Sciatic nerve (tissue), 2 donors: ENCODE data around the gene DNAAF5. TPM values are rescaled to one million over a fixed set of nuclear protein-coding genes. Genes with fewer than 3 reads are reported as not detected.

Experiments used
- ATAC-seq: fragments of 200-7000 bp; cut with Tn5 transposase; one replicate; pipeline ENCODE4 v1.9.1; 2020; ENCODE audit warnings: mild to moderate bottlenecking, moderate library complexity
- DNase-seq: peaks from one replicate; pipeline ENCODE4 v3.0.0-alpha.2; 2020; ENCODE audit warnings: low spot score
- intact Hi-C: fragments of 100-400 bp; cut with DNase I; formaldehyde crosslinking; loops from one replicate; pipeline ENCODE4 v1.14.2; 2022
- total RNA-seq: library from RNA; stranded (reverse); fragmentation: NEBNext Ultra II Directional; extraction: Animal tissue kit (Norgen Biotek cat#: 25700); gene quantifications from one replicate; pipeline ENCODE4 v1.2.1, GENCODE V29; 2021
- donor health status: DM: no; HTN: no; CAD: no.
- donor health status: DM: no; HTN: no; CAD: no.

DNAAF5 gene
- total RNA-seq, 1 donor from 2014 or later, result 19.0 TPM

DNA sequence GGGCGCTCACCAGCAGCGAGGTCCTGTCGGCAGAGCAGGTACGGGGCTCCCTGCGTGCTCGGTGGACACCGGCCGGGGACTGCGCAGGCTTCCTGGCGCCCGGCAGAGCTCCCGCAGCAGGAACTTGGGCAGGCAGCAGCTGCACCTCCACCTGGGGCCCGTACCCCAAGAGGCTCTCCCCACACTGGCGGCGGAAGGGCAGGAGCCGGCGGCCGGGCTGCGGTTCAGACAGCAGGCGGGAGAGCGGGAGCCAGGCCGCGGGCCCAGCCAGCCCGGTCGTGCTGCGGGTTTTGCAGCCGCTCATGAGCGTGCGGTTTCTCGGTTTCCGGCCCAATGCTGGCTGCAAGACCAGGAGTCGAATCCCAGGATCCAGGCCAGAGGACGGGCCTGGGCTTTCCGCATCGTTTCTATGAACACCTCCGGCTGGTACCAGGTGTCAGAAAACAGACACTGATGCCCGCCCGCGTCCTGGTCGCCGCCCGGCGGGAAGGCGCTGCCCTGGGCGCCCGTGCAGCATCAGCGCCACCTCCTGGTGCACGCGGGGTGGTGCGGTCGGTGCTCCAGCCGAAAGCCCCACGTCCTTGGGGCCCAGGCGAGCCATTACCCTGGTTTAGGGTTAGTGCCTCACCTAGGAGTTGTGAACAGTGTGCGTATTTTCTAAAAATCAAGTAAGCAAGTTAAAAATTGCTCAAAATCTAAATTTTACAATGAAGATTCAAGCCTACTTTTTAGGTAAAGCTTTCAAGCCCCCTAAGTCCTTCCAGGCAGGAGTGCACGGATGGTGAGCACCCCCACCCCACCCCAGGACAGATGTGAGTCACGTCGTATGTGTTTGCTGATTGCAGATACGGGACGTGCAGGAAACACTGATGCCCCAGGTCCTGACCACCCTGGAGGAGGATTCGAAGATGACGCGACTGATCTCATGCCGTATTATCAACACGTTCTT is 47.9 kb downstream of the DNAAF5 start:
- DNase-seq, result no peak
- intact Hi-C loops, result loop anchor here (5.0 kb wide), 2 partner anchors 452 to 1328 kb away; no protein-coding TSS in a partner anchor
- peak; percentile 33 for ATAC-seq

GRCh38 chr7:776381-776780 is 49.9 kb downstream of the DNAAF5 start:
- ATAC-seq (no peak), DNase-seq (no peak)
- intact Hi-C loops, result loop anchor here (5.0 kb wide), 1 partner anchor 1326 kb away; no protein-coding TSS in a partner anchor

GRCh38 chr7:776992-777727 is 50.7 kb downstream of the DNAAF5 start:
- ATAC-seq (no peak), DNase-seq (no peak)
- intact Hi-C loops, result loop anchor here (5.0 kb wide), 1 partner anchor 1325 kb away; no protein-coding TSS in a partner anchor

GRCh38 chr7:777728-778078 is 51.2 kb downstream of the DNAAF5 start:
- ATAC-seq (peak; percentile 42), DNase-seq (no peak)
- intact Hi-C loops, result loop anchor here (5.0 kb wide), 1 partner anchor 1325 kb away; no protein-coding TSS in a partner anchor

GRCh38 chr7:778271-778967 is 51.9 kb downstream of the DNAAF5 start:
- peak; percentile 11 for ATAC-seq
- no peak for DNase-seq
- intact Hi-C loops, result loop anchor here (5.0 kb wide), 1 partner anchor 1324 kb away; no protein-coding TSS in a partner anchor

GRCh38 chr7:778968-779451 is 52.5 kb downstream of the DNAAF5 start:
- DNase-seq, result no peak
- intact Hi-C loops, result loop anchor here (5.0 kb wide), 1 partner anchor 1323 kb away; no protein-coding TSS in a partner anchor
- ATAC-seq, result peak; percentile 7

DNA sequence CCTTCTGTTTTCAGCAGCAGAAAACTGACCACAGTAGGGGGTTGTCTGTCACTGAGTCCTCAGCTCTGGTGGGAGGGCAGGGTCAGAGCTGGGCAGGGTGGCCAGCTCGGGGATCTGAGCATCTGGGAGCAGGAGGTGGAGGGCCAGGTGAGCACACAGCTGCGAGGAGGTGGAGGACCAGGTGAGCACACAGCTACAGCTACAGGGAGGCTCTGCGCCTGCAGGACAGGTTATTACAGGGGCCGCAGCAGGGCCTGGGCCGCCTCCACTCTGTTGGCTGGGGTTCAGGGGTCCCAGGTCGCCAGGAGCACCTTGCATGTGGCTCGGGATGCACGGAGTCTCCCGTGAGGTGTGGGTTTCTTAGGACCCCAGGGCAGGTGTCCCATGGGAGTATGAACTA is 53.0 kb downstream of the DNAAF5 start:
- no peak for ATAC-seq

DNA sequence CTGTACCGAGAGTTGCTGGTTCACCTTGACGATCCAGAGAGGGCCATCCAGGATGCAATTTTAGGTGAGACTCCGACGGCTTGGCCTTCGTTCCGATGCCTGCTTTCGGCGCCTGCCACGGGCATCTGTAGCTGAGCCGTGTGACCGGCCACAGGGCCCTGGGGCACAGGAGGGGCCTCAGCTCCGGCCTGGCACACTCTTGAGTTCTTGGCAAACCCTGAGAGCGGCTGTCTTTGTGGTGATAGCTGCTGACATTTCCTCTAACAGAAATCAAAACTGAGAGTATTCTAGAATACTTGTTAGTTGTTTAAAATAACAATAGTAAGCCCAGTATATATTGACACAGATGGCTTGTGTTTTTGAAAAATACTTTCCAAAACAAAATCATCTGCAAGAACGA is 53.6 kb downstream of the DNAAF5 start:
- intact Hi-C loops, result loop anchor here (10.0 kb wide), 1 partner anchor 85 kb away; no protein-coding TSS in a partner anchor
- no peak for ATAC-seq
- DNase-seq, result no peak

More for the DNA sequence above, 53.0 kb downstream of the DNAAF5 start:
- DNase-seq, result no peak
- intact Hi-C loops, result loop anchor here (5.0 kb wide), 1 partner anchor 1323 kb away; no protein-coding TSS in a partner anchor

DNA sequence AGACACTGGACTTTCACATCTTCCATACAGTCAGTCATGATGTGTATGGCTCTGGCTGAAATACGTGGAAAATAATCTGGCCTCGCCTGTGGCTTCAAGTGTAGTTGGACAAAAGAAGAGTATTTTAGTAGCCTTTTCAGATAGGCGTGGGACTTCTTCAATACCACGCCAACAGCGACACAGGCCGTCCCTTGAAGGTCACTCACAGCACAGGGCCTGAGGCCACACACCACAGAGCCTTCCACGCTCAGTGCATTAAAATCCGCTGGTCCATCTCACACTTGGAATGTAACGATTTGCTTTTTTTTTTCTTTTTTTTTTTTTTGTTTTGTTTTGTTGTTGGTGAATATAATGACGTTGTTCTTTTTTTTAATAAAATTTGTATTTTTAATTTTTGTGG is 54.0 kb downstream of the DNAAF5 start:
- DNase-seq, result no peak
- intact Hi-C loops, result loop anchor here (10.0 kb wide), 1 partner anchor 84 kb away; no protein-coding TSS in a partner anchor
- no peak for ATAC-seq

- intact Hi-C loops, result loop anchor here (10.0 kb wide), 1 partner anchor 83 kb away; no protein-coding TSS in a partner anchor
- ATAC-seq (no peak), DNase-seq (no peak)
These were observed 54.8 kb downstream of the DNAAF5 start for GRCh38 chr7:781186-781849.

DNA sequence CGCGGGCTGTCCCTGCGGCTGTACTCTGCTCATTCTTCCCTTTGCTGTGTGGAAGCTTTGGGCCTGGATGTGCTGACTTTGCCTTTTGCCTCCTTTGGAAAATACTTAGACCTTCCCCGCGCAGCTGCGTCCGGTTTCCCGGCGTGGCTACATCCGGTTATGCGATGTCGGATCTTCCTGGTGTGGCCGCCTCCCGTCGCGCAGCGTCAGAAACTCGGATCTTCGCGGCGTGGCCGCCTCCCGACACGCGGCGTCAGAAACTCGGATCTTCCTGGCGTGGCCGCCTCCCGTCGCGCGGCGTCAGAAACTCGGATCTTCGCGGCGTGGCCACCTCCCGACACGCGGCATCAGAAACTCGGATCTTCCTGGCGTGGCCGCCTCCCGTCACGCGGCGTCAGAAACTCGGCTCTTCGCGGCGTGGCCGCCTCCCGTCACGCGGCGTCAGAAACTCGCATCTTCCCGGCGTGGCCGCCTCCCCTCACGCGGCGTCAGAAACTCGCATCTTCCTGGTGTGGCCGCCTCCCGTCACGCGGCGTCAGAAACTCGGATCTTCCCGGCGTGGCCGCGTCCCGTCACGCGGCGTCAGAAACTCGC is 55.5 kb downstream of the DNAAF5 start:
- intact Hi-C loops, result loop anchor here (10.0 kb wide), 1 partner anchor 83 kb away; no protein-coding TSS in a partner anchor
- no peak for DNase-seq
- no peak for ATAC-seq

DNA sequence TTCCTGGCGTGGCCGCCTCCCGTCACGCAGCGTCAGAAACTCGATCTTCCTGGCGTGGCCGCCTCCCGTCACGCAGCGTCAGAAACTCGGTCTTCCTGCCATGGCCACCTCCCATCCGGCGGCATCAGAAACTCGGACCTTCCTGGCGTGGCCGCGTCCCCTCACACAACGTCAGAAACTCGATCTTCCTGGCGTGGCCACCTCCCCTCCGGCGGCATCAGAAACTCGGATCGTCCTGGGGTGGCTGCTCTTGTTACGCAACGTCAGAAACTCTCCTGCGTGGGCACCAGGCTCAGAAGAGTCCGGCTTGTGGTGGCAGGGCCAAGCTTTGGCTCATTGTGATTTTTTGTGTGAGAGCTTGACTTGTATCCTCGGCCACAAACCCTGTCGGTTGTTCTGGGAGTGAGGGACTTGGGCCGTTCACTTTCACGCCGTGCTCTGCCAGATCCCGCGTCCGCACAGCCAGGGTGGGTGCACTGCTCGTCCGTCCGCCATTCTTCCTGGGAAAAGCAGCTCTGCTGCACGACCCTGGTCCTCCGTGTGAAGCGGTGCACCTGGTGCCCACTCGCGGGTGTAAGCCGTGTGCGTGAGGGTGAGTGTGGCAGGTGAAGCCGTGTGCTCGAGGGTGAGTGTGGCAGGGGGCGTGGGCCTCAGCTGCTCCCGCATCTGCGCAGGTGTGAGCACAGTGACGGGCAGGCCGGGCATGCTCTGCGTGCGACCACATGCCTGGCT is 56.4 kb downstream of the DNAAF5 start:
- intact Hi-C loops, result loop anchor here (10.0 kb wide), 1 partner anchor 82 kb away; no protein-coding TSS in a partner anchor

GRCh38 chr7:783556-784490 is 57.3 kb downstream of the DNAAF5 start:
- DNase-seq (no peak), ATAC-seq (no peak)
- intact Hi-C loops, result loop anchor here (10.0 kb wide), 1 partner anchor 81 kb away; no protein-coding TSS in a partner anchor

More for the DNA sequence above, 56.4 kb downstream of the DNAAF5 start:
- DNase-seq, result no peak
- no peak for ATAC-seq

- no peak for DNase-seq
- intact Hi-C loops, result loop anchor here (10.0 kb wide), 1 partner anchor 80 kb away; no protein-coding TSS in a partner anchor
- no peak for ATAC-seq
These were observed 58.5 kb downstream of the DNAAF5 start for GRCh38 chr7:784971-785370.

DNA sequence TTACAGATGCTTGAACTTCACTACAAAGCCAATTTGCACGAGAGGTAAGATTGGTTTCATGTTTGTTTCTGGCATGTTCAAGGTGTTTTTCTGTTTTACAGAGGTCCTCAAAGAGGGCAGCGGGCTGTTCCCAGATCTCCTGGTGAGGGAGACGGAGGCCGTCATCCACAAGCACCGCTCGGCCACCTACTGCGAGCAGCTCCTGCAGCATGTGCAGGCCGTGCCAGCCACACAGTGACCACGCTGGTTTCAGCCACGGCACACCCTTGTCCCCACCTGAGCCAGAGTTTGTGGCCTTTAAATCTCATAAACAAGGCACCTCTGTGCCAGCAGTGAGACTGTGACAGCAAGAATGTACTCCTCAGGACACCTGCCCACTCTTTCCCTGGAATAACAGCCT is 58.9 kb downstream of the DNAAF5 start:
- ATAC-seq, result no peak
- intact Hi-C loops, result loop anchor here (10.0 kb wide), 1 partner anchor 79 kb away; no protein-coding TSS in a partner anchor
- no peak for DNase-seq
